Inferior parietal cortex (tissue), 1 donor: Measurements from ENCODE around the gene WNT3A.

Experiments used
- DNase-seq: peaks from one replicate; pipeline ENCODE4 v3.0.0-alpha.2; 2016; ENCODE audit errors: extremely low spot score

The WNT3A gene

GRCh38 chr1:228048659-228049298 lies 42.0 kb downstream of the WNT3A start:
- no peak for DNase-seq

- no peak for DNase-seq
These were observed 43.9 kb downstream of the WNT3A start for GRCh38 chr1:228050571-228051231.

DNA sequence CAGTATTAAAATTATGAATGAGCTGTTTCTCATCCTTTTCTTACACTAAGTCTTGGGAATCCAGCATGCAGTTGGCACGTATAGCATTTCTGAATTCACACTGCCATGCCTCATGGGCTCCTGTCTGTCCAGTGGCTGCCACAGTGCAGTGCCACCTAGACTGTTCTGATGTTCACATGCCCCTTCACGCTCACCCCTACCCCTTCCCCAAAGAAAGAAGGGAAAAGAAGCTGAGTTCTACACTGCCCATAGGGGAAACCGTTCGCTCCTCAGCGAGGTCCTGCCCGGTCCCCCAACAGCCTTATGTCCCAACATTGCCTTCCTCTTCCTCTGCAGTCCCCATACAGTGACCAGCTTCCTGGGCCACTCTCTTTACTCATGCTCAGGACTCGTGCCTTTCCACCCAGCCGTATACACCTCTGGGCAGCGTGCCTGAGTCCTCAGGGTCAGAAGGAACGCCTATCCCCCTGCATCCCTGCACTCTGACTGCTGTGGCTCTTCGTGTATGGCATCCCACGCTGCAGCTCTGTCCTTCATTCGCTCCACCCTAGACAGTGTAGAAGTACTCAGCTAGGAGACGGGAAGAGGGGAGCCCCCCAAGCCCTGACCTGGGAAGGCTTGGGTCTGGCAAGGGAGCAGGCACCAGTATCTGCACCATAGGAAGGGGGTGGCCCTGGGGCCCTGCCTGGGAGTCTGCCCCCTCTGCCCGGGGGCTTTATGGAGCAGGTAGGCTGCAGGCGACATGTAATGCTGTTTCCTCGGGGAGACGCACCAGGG lies 51.6 kb downstream of the WNT3A start:
- DNase-seq: no peak

DNA sequence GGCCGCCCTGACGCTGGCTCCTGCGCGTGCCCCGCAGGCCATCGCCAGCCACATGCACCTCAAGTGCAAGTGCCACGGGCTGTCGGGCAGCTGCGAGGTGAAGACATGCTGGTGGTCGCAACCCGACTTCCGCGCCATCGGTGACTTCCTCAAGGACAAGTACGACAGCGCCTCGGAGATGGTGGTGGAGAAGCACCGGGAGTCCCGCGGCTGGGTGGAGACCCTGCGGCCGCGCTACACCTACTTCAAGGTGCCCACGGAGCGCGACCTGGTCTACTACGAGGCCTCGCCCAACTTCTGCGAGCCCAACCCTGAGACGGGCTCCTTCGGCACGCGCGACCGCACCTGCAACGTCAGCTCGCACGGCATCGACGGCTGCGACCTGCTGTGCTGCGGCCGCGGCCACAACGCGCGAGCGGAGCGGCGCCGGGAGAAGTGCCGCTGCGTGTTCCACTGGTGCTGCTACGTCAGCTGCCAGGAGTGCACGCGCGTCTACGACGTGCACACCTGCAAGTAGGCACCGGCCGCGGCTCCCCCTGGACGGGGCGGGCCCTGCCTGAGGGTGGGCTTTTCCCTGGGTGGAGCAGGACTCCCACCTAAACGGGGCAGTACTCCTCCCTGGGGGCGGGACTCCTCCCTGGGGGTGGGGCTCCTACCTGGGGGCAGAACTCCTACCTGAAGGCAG lies 52.3 kb downstream of the WNT3A start:
- DNase-seq: no peak

DNA sequence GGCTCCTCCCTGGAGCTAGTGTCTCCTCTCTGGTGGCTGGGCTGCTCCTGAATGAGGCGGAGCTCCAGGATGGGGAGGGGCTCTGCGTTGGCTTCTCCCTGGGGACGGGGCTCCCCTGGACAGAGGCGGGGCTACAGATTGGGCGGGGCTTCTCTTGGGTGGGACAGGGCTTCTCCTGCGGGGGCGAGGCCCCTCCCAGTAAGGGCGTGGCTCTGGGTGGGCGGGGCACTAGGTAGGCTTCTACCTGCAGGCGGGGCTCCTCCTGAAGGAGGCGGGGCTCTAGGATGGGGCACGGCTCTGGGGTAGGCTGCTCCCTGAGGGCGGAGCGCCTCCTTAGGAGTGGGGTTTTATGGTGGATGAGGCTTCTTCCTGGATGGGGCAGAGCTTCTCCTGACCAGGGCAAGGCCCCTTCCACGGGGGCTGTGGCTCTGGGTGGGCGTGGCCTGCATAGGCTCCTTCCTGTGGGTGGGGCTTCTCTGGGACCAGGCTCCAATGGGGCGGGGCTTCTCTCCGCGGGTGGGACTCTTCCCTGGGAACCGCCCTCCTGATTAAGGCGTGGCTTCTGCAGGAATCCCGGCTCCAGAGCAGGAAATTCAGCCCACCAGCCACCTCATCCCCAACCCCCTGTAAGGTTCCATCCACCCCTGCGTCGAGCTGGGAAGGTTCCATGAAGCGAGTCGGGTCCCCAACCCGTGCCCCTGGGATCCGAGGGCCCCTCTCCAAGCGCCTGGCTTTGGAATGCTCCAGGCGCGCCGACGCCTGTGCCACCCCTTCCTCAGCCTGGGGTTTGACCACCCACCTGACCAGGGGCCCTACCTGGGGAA lies 53.0 kb downstream of the WNT3A start:
- no peak for DNase-seq

GRCh38 chr1:228060458-228061190 lies 53.8 kb downstream of the WNT3A start:
- no peak for DNase-seq

DNA sequence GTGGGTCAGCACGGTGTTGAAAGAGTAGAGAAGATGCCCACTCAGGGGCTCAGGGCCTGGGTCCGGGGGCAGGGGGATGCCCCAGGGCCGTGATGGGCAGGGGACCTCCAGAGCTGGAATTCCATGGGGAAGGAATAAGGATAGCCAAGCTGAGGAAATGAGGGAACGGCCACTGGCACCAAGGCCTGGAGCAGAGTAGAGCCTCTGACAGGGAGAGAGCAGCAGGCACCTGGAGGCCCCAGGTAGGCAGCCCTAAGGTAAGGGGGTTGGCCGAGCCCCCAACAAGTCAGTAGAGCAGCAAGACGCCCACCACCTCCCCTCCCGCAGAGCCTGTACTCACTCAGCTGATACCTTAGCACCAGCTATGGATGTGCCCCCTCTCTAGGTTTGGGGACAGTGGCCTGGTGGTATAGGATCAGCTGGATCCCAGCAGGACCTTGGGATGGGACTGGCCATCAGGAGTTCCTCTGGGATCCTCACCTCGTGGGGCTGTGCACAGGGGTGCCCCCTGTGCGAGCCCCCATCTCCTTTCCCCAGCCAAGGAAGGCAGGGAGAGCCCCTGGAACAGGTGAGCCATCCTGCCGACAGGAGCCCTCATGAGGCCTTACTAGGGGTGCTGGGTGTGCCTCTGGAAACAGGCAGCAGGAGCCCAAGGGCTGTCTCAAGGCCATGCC lies 54.8 kb downstream of the WNT3A start:
- no peak for DNase-seq

DNA sequence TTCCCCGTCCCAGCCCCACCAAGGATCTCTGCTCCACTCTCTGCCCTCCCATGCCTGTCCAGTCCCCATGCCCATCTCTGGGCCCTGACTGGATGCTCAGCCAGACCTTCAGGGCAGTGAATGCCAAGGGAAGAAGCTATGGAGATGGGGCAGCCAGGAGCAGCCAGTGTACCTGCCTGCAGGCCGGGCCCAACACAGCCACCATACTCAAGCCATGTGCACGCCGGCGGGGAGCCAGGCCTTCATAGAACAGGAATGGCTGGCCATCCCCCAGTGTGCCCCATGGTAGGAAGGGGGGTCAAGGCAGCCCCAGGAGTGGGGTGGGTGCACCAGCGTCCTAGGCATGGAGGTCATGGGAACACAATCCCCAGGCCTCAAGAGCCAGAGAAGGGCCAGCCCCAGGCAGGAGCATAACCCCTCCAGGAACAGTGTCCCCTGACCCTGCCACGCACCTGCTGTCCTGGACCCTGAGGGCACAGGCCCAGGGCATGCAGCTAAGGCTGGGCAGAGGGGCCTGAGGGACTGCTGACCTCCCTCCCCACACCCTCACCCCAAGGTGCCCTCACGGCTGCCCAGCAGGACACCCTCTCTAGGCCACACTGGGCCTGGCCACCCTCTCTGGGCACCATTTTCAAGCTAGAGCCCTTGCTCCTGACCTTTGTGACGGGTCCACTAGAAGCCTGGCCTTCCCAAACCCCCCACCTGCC lies 55.4 kb downstream of the WNT3A start:
- DNase-seq: no peak

DNA sequence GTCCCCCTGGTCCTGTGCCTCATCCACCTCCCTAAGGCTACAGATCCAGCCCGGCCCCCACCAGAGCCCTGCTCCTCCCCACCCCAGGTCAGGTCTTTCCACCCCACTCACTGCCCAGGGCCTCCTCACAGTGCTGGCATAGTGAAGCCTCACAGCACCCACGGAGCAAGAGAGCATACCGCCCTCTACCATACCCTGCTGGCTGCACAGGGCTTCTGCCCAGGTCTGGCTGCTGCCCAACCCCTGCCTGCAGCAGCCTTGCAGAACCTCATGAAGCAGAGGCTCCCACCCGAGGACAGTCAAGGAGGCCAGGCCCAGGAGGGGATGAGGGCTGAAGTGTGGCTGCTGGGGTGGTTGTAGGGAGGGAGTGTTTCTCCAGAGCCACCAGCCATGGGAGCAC lies 56.0 kb downstream of the WNT3A start:
- DNase-seq: no peak

- no peak for DNase-seq
These were observed 56.7 kb downstream of the WNT3A start for GRCh38 chr1:228063251-228064191.

GRCh38 chr1:228064296-228064695 lies 57.5 kb downstream of the WNT3A start:
- no peak for DNase-seq

- no peak for DNase-seq
These were observed 58.1 kb downstream of the WNT3A start for GRCh38 chr1:228064741-228065542.

DNA sequence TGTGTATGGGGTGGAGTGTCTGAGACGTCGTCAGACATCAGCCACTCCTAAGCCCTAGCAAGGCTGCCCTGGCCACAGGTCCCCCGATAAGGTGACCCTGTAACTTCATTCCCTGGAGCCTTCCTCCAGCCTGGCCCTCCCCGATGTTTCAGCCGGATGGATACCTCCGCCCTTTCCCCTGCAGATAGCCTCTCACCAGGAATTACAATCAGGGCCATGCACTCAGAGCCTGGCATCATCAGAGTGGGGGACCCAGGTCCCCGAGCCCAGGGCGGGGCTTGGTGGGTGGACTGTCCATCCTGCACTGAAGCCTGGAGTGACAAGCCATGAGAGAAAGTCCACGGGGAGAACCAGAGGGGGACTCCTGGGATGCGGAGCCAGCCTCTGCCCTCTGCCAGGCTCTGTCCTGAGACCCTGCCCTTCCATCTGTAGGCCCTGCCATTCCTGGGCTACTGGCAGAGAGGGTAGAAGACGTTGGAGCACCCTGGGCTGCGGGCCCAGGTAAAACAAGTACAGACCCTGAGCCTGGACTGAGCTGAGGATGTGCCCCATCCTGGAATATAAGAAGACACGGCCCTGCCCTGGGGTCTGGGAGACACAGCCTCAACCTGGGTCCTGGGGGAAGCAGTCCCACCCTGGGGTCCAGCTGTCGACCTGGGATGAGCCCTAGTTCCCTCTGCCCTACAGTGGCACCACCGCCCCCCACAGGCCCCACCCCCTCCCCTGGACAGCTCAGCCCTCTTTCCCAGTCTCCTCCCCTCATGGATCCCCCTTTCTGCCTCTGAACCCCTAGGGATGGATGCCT lies 58.9 kb downstream of the WNT3A start:
- DNase-seq: no peak

DNA sequence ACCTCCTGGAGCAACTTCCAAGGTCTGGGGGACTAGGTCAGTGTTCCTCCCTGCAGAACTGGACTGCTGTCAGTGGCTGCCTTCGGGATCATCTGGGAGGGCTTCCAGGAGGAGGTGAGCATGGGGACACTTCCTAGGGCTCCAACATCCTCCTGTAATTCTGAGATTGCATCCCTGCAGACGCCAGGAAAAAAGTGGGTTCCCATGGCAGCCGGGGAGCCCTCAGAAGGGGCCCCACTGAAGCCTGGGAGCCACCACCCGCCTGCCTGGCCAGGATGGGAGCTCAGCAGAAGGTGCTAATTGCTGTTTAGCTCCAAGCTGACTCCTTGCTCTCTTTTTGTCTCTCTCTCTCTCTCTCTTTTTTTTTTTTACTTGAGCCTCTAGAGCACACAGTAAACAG lies 59.6 kb downstream of the WNT3A start:
- DNase-seq: no peak

GRCh38 chr1:228066891-228067654 lies 60.3 kb downstream of the WNT3A start:
- DNase-seq: no peak

DNA sequence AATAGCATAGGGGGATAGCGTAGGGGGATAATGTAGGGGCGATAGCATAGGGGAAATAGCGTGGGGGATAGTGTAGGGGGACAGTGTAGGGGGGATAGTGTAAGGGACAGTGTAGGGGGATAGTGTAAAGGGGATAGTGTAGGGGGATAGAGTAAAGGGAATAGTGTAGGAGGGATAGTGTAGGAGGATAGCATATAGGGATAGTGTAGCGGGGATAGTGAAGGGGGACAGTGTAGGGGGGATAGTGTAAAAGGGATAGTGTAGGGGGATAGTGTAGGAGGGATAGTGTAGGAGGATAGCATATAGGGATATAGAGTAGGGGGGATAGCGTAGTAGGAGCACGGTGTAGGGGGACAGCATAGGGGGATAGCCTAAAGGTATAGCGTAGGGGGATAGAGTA lies 61.6 kb downstream of the WNT3A start:
- DNase-seq: no peak
